HCT116 (cell line): ENCODE results near the gene GLT8D2. TPM values are rescaled to one million over a fixed set of nuclear protein-coding genes. Genes with fewer than 3 reads are reported as not detected.

ENCODE experiments used
- ATAC-seq: fragments of 200-7000 bp; cut with Tn5 transposase; 2 replicates; pipeline ENCODE4 v1.9.1; 2020; ENCODE audit warnings: mild to moderate bottlenecking, moderate library complexity
- BruUV-seq: library from RNA; stranded (reverse); fragments of 400-500 nt; replicated peaks from 2 replicates; lab custom pipeline; 2021; lab: Mats Ljungman, UMichigan
- CTCF ChIA-PET: fragments of 300-600 bp; sonication (Branson Sonifier 250); formaldehyde crosslinking; loops from one replicate; lab custom pipeline; 2021; ENCODE audit warnings: antibody characterized with exemption; lab: Charles Lee
- POLR2A ChIA-PET: fragments of 300-600, 350-600 bp; sonication (Branson Sonifier 250); formaldehyde crosslinking; loops from one replicate; lab custom pipeline; 2021; ENCODE audit warnings: antibody characterized with exemption; lab: Charles Lee
- RAD21 ChIA-PET, 2 experiments: fragments of 300-600 bp; sonication (Branson Sonifier 250); formaldehyde crosslinking; loops; one replicate each; lab custom pipeline; 2023; ENCODE audit warnings: low total read pairs in 2 of 2; ENCODE audit not compliant: uncharacterized antibody in 2 of 2, unreplicated experiment in 2 of 2, low non-redundant PET in 1 of 2; lab: Charles Lee
- DNase-seq: peaks from one replicate; pipeline ENCODE4 v3.0.0-alpha.2; 2010; ENCODE audit warnings: low read depth, low spot score
- H2AFZ ChIP-seq: fragments of 200-600 bp; shearing (Covaris generic), sonication (generic); 2 replicates; pipeline ENCODE4 v1.6.1; 2017; ENCODE audit warnings: low read depth, mixed run types, mixed read lengths, antibody characterized with exemption, low read length; ENCODE audit not compliant: poor library complexity, severe bottlenecking
- H3K27ac ChIP-seq: 2 replicates; pipeline ENCODE4 v1.5.1; 2012; ENCODE audit warnings: low read depth, low read length
- H3K27me3 ChIP-seq: fragments of 200-600 bp; sonication (generic); 2 replicates; pipeline ENCODE4 v1.6.1; 2016; ENCODE audit warnings: mixed run types, low read length, mixed read lengths; ENCODE audit not compliant: insufficient read depth
- H3K36me3 ChIP-seq, 2 experiments: fragments of 200-500 bp in 1 of 2; fragments of 200-600 bp in 1 of 2; sonication (Bioruptor generic) in 1 of 2; sonication (generic) in 1 of 2; 2 replicates each; pipeline versions ENCODE4 v1.5.1 to v1.6.1; 2014 to 2016; ENCODE audit warnings: low read length in 2 of 2, inconsistent platforms in 1 of 2, mixed read lengths in 1 of 2, mixed run types in 1 of 2; ENCODE audit not compliant: insufficient read depth in 2 of 2, control insufficient read depth in 1 of 2
- H3K4me1 ChIP-seq, 2 experiments: fragments of 200-600 bp in 1 of 2; sonication (generic) in 1 of 2; 2 replicates each; pipeline versions ENCODE4 v1.5.1 to v1.6.1; 2012 to 2017; ENCODE audit warnings: low read length in 2 of 2, inconsistent platforms in 1 of 2, mild to moderate bottlenecking in 1 of 2, mixed read lengths in 1 of 2, mixed run types in 1 of 2, moderate library complexity in 1 of 2; ENCODE audit not compliant: insufficient read depth in 2 of 2, control insufficient read depth in 1 of 2
- H3K4me2 ChIP-seq: fragments of 200-600 bp; sonication (generic); 2 replicates; pipeline ENCODE4 v1.6.1; 2017; ENCODE audit warnings: mixed run types, low read length, mixed read lengths
- H3K4me3 ChIP-seq, 2 experiments: fragments of 200-600 bp in 1 of 2; sonication (generic) in 1 of 2; replicated peaks in 1 of 2; 2 replicates each; pipeline ENCODE4 v1.5.1; 2011 to 2016; ENCODE audit warnings: low read length in 2 of 2, control low read depth in 1 of 2, low read depth in 1 of 2, mild to moderate bottlenecking in 1 of 2, mixed read lengths in 1 of 2, mixed run types in 1 of 2
- H3K79me2 ChIP-seq: fragments of 200-600 bp; sonication (generic); 2 replicates; pipeline ENCODE4 v1.6.1; 2017; ENCODE audit warnings: mild to moderate bottlenecking, mixed run types, low read length, moderate library complexity, mixed read lengths; ENCODE audit not compliant: insufficient read depth
- H3K9ac ChIP-seq: fragments of 200-600 bp; sonication (generic); 2 replicates; pipeline ENCODE4 v1.6.1; 2016; ENCODE audit warnings: low read length, mixed read lengths
- H3K9me2 ChIP-seq: fragments of 200-600 bp; sonication (generic), shearing (Covaris generic); 2 replicates; pipeline ENCODE4 v1.6.1; 2017; ENCODE audit warnings: mixed run types, mild to moderate bottlenecking, moderate library complexity; ENCODE audit not compliant: insufficient read depth
- H3K9me3 ChIP-seq, 2 experiments: fragments of 200-500 bp in 1 of 2; fragments of 200-600 bp in 1 of 2; sonication (Bioruptor generic) in 1 of 2; sonication (generic) in 1 of 2; 2 replicates each; pipeline ENCODE4 v1.6.1; 2014 to 2017; ENCODE audit warnings: low read length in 2 of 2, mixed read lengths in 2 of 2, inconsistent platforms in 1 of 2, low read depth in 1 of 2, mild to moderate bottlenecking in 1 of 2, mixed run types in 1 of 2, moderate library complexity in 1 of 2; ENCODE audit not compliant: control insufficient read depth in 1 of 2, insufficient read depth in 1 of 2
- H4K20me1 ChIP-seq: fragments of 200-600 bp; sonication (generic), shearing (Covaris generic); 2 replicates; pipeline ENCODE4 v1.6.1; 2017; ENCODE audit warnings: mixed run types, mild to moderate bottlenecking, moderate library complexity; ENCODE audit not compliant: insufficient read depth
- CBX3 ChIP-seq: IDR thresholded peaks from 2 replicates; pipeline ENCODE4 v1.6.1; 2012; ENCODE audit warnings: low read depth
- CEBPB ChIP-seq: IDR thresholded peaks from 2 replicates; pipeline ENCODE4 v1.6.1; 2012; ENCODE audit warnings: low read depth
- CTCF ChIP-seq, 3 experiments: fragments of 200-600 bp in 1 of 3; sonication (generic) in 1 of 3; IDR thresholded peaks in 2 of 3; conservative IDR thresholded peaks in 1 of 3; 2 replicates each; pipeline ENCODE4 v1.5.1; 2012 to 2017; ENCODE audit warnings: low read depth in 2 of 3, low read length in 2 of 3, antibody characterized with exemption in 1 of 3, borderline replicate concordance in 1 of 3, control low read depth in 1 of 3, mild to moderate bottlenecking in 1 of 3, mixed read lengths in 1 of 3, mixed run types in 1 of 3, moderate library complexity in 1 of 3; ENCODE audit not compliant: insufficient read depth in 1 of 3
- EGR1 ChIP-seq: IDR thresholded peaks from 2 replicates; pipeline ENCODE4 v1.6.1; 2012; ENCODE audit warnings: low read depth
- EZH2phosphoT487 ChIP-seq: fragments of 200-600 bp; IDR thresholded peaks from 2 replicates; pipeline ENCODE4 v1.6.1; 2018; ENCODE audit warnings: antibody characterized with exemption, borderline replicate concordance
- FOSL1 ChIP-seq: IDR thresholded peaks from 2 replicates; pipeline ENCODE4 v1.6.1; 2012; ENCODE audit warnings: low read depth
- POLR2AphosphoS5 ChIP-seq: IDR thresholded peaks from 2 replicates; pipeline ENCODE4 v1.6.1; 2011; ENCODE audit warnings: mild to moderate bottlenecking, low read depth, low read length, moderate library complexity
- RAD21 ChIP-seq: IDR thresholded peaks from 2 replicates; pipeline ENCODE4 v1.6.1; 2012; ENCODE audit warnings: low read depth, mild to moderate bottlenecking
- SIN3A ChIP-seq: IDR thresholded peaks from 2 replicates; pipeline ENCODE4 v1.6.1; 2012; ENCODE audit warnings: low read depth
- SP1 ChIP-seq: IDR thresholded peaks from 2 replicates; pipeline ENCODE4 v1.6.1; 2012; ENCODE audit warnings: low read depth
- SRF ChIP-seq: IDR thresholded peaks from 2 replicates; pipeline ENCODE4 v1.6.1; 2012; ENCODE audit warnings: low read depth
- TCF7L2 ChIP-seq: IDR thresholded peaks from 2 replicates; pipeline ENCODE4 v1.7.0; 2011; ENCODE audit warnings: borderline replicate concordance, inconsistent platforms; ENCODE audit not compliant: insufficient read depth, insufficient read length; ENCODE audit errors: extremely low read depth
- YY1 ChIP-seq: IDR thresholded peaks from 2 replicates; pipeline ENCODE4 v1.6.1; 2011; ENCODE audit warnings: low read length, low read depth, moderate library complexity, mild to moderate bottlenecking; ENCODE audit not compliant: insufficient replicate concordance; ENCODE audit errors: extremely low read depth
- ZFX ChIP-seq: fragments of 450-650 bp; IDR thresholded peaks from 2 replicates; pipeline ENCODE4 v1.6.1; 2017
- ZNF274 ChIP-seq: fragments of 200-500 bp; sonication (Bioruptor generic); IDR thresholded peaks from 2 replicates; pipeline ENCODE4 v1.6.1; 2014; ENCODE audit warnings: mild to moderate bottlenecking, low read depth, low read length, inconsistent platforms
- intact Hi-C: fragments of 100-400 bp; cut with micrococcal nuclease; formaldehyde crosslinking; loops from 2 replicates; pipeline ENCODE4 v1.10.0; 2022
- total RNA-seq: library from RNA; stranded (reverse); gene quantifications from one replicate; pipeline ENCODE4 v1.2.1, GENCODE V29; 2021; ENCODE audit not compliant: unreplicated experiment
- TF ChIP-seq, protein P1 (sequence below): IDR thresholded peaks from 2 replicates; pipeline ENCODE4 v1.6.1; 2012
- TF ChIP-seq, protein P2 (sequence below): IDR thresholded peaks from 2 replicates; pipeline ENCODE4 v1.6.1; 2012; ENCODE audit warnings: low read depth
- TF ChIP-seq, protein P3 (sequence below): IDR thresholded peaks from 2 replicates; pipeline ENCODE4 v1.6.1; 2012
- TF ChIP-seq, protein P4 (sequence below): IDR thresholded peaks from 2 replicates; pipeline ENCODE4 v1.6.1; 2011; ENCODE audit warnings: mild to moderate bottlenecking, low read length, moderate library complexity; ENCODE audit not compliant: insufficient replicate concordance; ENCODE audit errors: extremely low read depth

Gene GLT8D2
- total RNA-seq, 1 experiment from 2014 or later, result 4.8 TPM

- Histone ChIP-seq H3K4me3 (no peak overlapping the region), H3K27ac (no peak overlapping the region), H3K9me3 (no peaks in the 10 kb centered on the region), H4K20me1 (no peaks in the 10 kb centered on the region), H3K4me1 (no peaks in the 10 kb centered on the region), H3K9me2 (no peaks in the 10 kb centered on the region), H3K9ac (no peak overlapping the region), H3K79me2 (peaks cover 58% of the 10 kb centered on the region), H3K27me3 (no peaks in the 10 kb centered on the region), H3K36me3 (peaks cover 27 to 45% of the 10 kb centered on the region in 2 experiments), H3K4me2 (no peak overlapping the region), H2AFZ (no peak overlapping the region)
- TF ChIP-seq SIN3A (no peak), ZNF274 (no peak), RAD21 (no peak), SRF (no peak), YY1 (no peak), CTCF (IDR thresholded peaks at IDR 0.05 in 2 of 3, conservative IDR thresholded peaks at IDR 0.05 in 1 of 3; ENCODE audit: borderline replicate concordance in 1 of 3, insufficient read depth in 1 of 3, low read depth in 2 of 3, low read length in 2 of 3) (no peak), ZFX (no peak), CBX3 (no peak), EGR1 (no peak), CEBPB (no peak), EZH2phosphoT487 (no peak), POLR2AphosphoS5 (no peak), SP1 (no peak), TCF7L2 (no peak), FOSL1 (no peak)
- TF ChIP-seq, protein P1, sequence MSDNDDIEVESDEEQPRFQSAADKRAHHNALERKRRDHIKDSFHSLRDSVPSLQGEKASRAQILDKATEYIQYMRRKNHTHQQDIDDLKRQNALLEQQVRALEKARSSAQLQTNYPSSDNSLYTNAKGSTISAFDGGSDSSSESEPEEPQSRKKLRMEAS, result no peak
- TF ChIP-seq, protein P2, sequence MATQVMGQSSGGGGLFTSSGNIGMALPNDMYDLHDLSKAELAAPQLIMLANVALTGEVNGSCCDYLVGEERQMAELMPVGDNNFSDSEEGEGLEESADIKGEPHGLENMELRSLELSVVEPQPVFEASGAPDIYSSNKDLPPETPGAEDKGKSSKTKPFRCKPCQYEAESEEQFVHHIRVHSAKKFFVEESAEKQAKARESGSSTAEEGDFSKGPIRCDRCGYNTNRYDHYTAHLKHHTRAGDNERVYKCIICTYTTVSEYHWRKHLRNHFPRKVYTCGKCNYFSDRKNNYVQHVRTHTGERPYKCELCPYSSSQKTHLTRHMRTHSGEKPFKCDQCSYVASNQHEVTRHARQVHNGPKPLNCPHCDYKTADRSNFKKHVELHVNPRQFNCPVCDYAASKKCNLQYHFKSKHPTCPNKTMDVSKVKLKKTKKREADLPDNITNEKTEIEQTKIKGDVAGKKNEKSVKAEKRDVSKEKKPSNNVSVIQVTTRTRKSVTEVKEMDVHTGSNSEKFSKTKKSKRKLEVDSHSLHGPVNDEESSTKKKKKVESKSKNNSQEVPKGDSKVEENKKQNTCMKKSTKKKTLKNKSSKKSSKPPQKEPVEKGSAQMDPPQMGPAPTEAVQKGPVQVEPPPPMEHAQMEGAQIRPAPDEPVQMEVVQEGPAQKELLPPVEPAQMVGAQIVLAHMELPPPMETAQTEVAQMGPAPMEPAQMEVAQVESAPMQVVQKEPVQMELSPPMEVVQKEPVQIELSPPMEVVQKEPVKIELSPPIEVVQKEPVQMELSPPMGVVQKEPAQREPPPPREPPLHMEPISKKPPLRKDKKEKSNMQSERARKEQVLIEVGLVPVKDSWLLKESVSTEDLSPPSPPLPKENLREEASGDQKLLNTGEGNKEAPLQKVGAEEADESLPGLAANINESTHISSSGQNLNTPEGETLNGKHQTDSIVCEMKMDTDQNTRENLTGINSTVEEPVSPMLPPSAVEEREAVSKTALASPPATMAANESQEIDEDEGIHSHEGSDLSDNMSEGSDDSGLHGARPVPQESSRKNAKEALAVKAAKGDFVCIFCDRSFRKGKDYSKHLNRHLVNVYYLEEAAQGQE, result no peak
- TF ChIP-seq, protein P3, sequence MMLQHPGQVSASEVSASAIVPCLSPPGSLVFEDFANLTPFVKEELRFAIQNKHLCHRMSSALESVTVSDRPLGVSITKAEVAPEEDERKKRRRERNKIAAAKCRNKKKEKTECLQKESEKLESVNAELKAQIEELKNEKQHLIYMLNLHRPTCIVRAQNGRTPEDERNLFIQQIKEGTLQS, result no peak
- TF ChIP-seq, protein P4, sequence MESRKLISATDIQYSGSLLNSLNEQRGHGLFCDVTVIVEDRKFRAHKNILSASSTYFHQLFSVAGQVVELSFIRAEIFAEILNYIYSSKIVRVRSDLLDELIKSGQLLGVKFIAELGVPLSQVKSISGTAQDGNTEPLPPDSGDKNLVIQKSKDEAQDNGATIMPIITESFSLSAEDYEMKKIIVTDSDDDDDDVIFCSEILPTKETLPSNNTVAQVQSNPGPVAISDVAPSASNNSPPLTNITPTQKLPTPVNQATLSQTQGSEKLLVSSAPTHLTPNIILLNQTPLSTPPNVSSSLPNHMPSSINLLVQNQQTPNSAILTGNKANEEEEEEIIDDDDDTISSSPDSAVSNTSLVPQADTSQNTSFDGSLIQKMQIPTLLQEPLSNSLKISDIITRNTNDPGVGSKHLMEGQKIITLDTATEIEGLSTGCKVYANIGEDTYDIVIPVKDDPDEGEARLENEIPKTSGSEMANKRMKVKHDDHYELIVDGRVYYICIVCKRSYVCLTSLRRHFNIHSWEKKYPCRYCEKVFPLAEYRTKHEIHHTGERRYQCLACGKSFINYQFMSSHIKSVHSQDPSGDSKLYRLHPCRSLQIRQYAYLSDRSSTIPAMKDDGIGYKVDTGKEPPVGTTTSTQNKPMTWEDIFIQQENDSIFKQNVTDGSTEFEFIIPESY, result no peak
- POLR2A ChIA-PET, result no interaction called here
- RAD21 ChIA-PET, result no interaction called here
- CTCF ChIA-PET, result no interaction called here
- ATAC-seq (no peak), DNase-seq (no peak)
- no TSS peak for BruUV-seq
- intact Hi-C loops, result no loop called here
These were observed 71.5 kb downstream of the GLT8D2 start for GRCh38 chr12:103978384-103978982.
